B cell (primary cell): Measurements from ENCODE around the gene MKRN2. TPM values are rescaled to one million over a fixed set of nuclear protein-coding genes. Genes with fewer than 3 reads are reported as not detected.

Experiments
- ATAC-seq: fragments of 200-7000 bp; cut with Tn5 transposase; one replicate; pipeline ENCODE4 v1.10.0; 2021; ENCODE audit warnings: low read depth, mild to moderate bottlenecking, moderate number of reproducible peaks, moderate library complexity
- CTCF ChIA-PET: fragments of 350-600 bp; sonication (Branson Sonifier 250); formaldehyde crosslinking; loops from one replicate; lab custom pipeline; 2021; ENCODE audit warnings: antibody characterized with exemption, inconsistent platforms; lab: Charles Lee
- POLR2A ChIA-PET: fragments of 350-600 bp; sonication (Branson Sonifier 250); formaldehyde crosslinking; loops from one replicate; lab custom pipeline; 2021; ENCODE audit warnings: antibody characterized with exemption; lab: Charles Lee
- DNase-seq: peaks from one replicate; pipeline ENCODE4 v3.0.0; 2013
- H2AFZ ChIP-seq: 2 replicates; pipeline ENCODE4 v1.6.1; 2012; ENCODE audit warnings: mild to moderate bottlenecking, low read depth, low read length; ENCODE audit not compliant: insufficient read depth, poor library complexity, severe bottlenecking
- H3K27ac ChIP-seq, 2 donors: 1 replicate in 1 of 2; 2 replicates in 1 of 2; pipeline ENCODE4 v1.5.1; 2012 to 2013; ENCODE audit warnings: low read length in 2 of 2, mild to moderate bottlenecking in 2 of 2, moderate library complexity in 1 of 2
- H3K27me3 ChIP-seq, 4 experiments: fragments of 200-600 bp in 1 of 4; sonication (generic) in 1 of 4; replicated peaks in 1 of 4; 1 replicate in 2 of 4; 2 replicates in 2 of 4; pipeline versions ENCODE4 v1.6.1 to v1.7.0; 2013 to 2016; ENCODE audit warnings: low read length in 3 of 4, mild to moderate bottlenecking in 2 of 4, mixed read lengths in 1 of 4, moderate library complexity in 1 of 4; ENCODE audit not compliant: insufficient read depth in 4 of 4, control insufficient read depth in 3 of 4; ENCODE audit errors: control extremely low read depth in 1 of 4
- H3K36me3 ChIP-seq, 2 experiments: replicated peaks in 1 of 2; 1 replicate in 1 of 2; 2 replicates in 1 of 2; pipeline versions ENCODE4 v1.6.1 to v1.7.1; 2013; ENCODE audit warnings: low read length in 1 of 2; ENCODE audit not compliant: insufficient read depth in 2 of 2, control insufficient read depth in 1 of 2; ENCODE audit errors: control extremely low read depth in 1 of 2, extremely low read depth in 1 of 2
- H3K4me1 ChIP-seq, 2 donors: fragments of 200-600 bp in 1 of 2; sonication (generic) in 1 of 2; 1 replicate in 1 of 2; 2 replicates in 1 of 2; pipeline versions ENCODE4 v1.5.1 to v1.6.1; 2013 to 2017; ENCODE audit warnings: low read length in 2 of 2; ENCODE audit not compliant: control insufficient read depth in 2 of 2, insufficient read depth in 2 of 2
- H3K4me2 ChIP-seq: replicated peaks from 2 replicates; pipeline ENCODE3; 2012; ENCODE audit warnings: mild to moderate bottlenecking, low read depth, low read length; ENCODE audit not compliant: poor library complexity, severe bottlenecking
- H3K4me3 ChIP-seq, 5 experiments: fragments of 200-600 bp in 1 of 5; sonication (generic) in 1 of 5; 1 replicate in 3 of 5; 2 replicates in 2 of 5; pipeline versions ENCODE4 v1.5.1 to v1.7.0; 2011 to 2016; ENCODE audit warnings: low read length in 4 of 5, mild to moderate bottlenecking in 4 of 5, low read depth in 2 of 5, control low read depth in 1 of 5, moderate library complexity in 1 of 5; ENCODE audit not compliant: insufficient read depth in 1 of 5; ENCODE audit errors: control extremely low read depth in 1 of 5, extremely low read depth in 1 of 5
- H3K79me2 ChIP-seq: fragments of 200-600 bp; sonication (generic); one replicate; pipeline ENCODE4 v1.6.0; 2016; ENCODE audit warnings: low read length; ENCODE audit not compliant: control insufficient read depth, insufficient read depth
- H3K9ac ChIP-seq: fragments of 200-600 bp; sonication (generic); 2 replicates; pipeline ENCODE4 v1.6.1; 2017; ENCODE audit warnings: mild to moderate bottlenecking, low read length, moderate library complexity
- H3K9me3 ChIP-seq, 3 donors: one replicate each; pipeline versions ENCODE4 v1.6.1 to v1.7.1; 2013; ENCODE audit warnings: low read length in 2 of 3; ENCODE audit not compliant: control insufficient read depth in 2 of 3, insufficient read depth in 1 of 3; ENCODE audit errors: control extremely low read depth in 1 of 3
- H4K20me1 ChIP-seq: 2 replicates; pipeline ENCODE4 v1.6.0; 2012; ENCODE audit warnings: mild to moderate bottlenecking, low read length; ENCODE audit not compliant: insufficient read depth, control insufficient read depth, poor library complexity, severe bottlenecking
- H3K27ac Mint-ChIP-seq: one replicate; pipeline ENCODE4 v1.8.0; 2021; ENCODE audit warnings: mixed read lengths
- H3K27me3 Mint-ChIP-seq: one replicate; pipeline ENCODE4 v1.8.0; 2021; ENCODE audit warnings: mixed read lengths
- H3K4me1 Mint-ChIP-seq: one replicate; pipeline ENCODE4 v1.8.0; 2021; ENCODE audit warnings: mixed read lengths
- H3K4me3 Mint-ChIP-seq: one replicate; pipeline ENCODE4 v1.8.0; 2021; ENCODE audit warnings: mixed read lengths
- H3K9me3 Mint-ChIP-seq: one replicate; pipeline ENCODE4 v1.8.0; 2022; ENCODE audit warnings: mixed read lengths; ENCODE audit not compliant: insufficient read depth
- CTCF ChIP-seq: fragments of 200-600 bp; IDR thresholded peaks from one replicate; pipeline ENCODE4 v1.8.0; 2022; ENCODE audit warnings: antibody characterized with exemption, mild to moderate bottlenecking
- EZH2 ChIP-seq: IDR thresholded peaks from 2 replicates; pipeline ENCODE4 v1.6.1; 2012; ENCODE audit warnings: borderline replicate concordance, low read depth, mild to moderate bottlenecking, moderate library complexity, low read length; ENCODE audit not compliant: insufficient read depth, poor library complexity, severe bottlenecking
- WGBS: methylation state at CpG from one replicate; pipeline ENCODE4 v1.1.5; 2013; ENCODE audit warnings: missing lambda C conversion rate; ENCODE audit not compliant: insufficient coverage; 5-methylcytosine and 5-hydroxymethylcytosine counted together
- intact Hi-C: fragments of 100-400 bp; cut with micrococcal nuclease; formaldehyde crosslinking; loops from one replicate; pipeline ENCODE4 v1.10.0; 2022
- polyA plus RNA-seq: library from polyadenylated mRNA; depleted of rRNA; stranded (reverse); fragments of >200 nt; gene quantifications from 2 replicates; pipeline ENCODE4 v1.2.3, GENCODE V29; 2012
- total RNA-seq, 2 donors: library from RNA; stranded (reverse); fragments of 120-200 nt in 1 of 2; gene quantifications; 1 replicate in 1 of 2; 2 replicates in 1 of 2; pipeline versions ENCODE4 v1.2.3 to v1.2.4, GENCODE V29; 2013 to 2022

MKRN2 gene
- total and polyA plus RNA-seq, 2 donors (not counting 1 experiment from before 2014, with no cell fraction given): 21.5 to 25.9 TPM

GRCh38 chr3:12579905-12580304, 23.0 kb downstream of the MKRN2 start:
- Mint-ChIP-seq H3K9me3 (peaks cover 3% of the 10 kb centered on the region), H3K27me3 (no peaks in the 10 kb centered on the region), H3K4me1 (peaks cover 5% of the 10 kb centered on the region), H3K27ac (peak overlapping the region; percentile 33), H3K4me3 (no peak overlapping the region)
- Histone ChIP-seq H4K20me1 (no peaks in the 10 kb centered on the region), H3K4me1 (peaks cover 3 to 6% of the 10 kb centered on the region in 2 donors), H3K27ac (peak overlapping the region in 1 of 2 donors; percentile 48), H3K79me2 (no peaks in the 10 kb centered on the region), H3K36me3 (peaks cover 24 to 82% of the 10 kb centered on the region in 2 experiments), H3K4me2 (no peak overlapping the region), H3K9ac (no peak overlapping the region), H2AFZ (no peak overlapping the region), H3K4me3 (no peak overlapping the region), H3K9me3 (peaks cover 0 to 3% (median 0%) of the 10 kb centered on the region in 3 donors), H3K27me3 (no peaks in the 10 kb centered on the region)
- TF ChIP-seq EZH2 (no peak), CTCF (no peak)
- ATAC-seq (no peak), DNase-seq (no peak)
- WGBS: 59% methylated on average over 3 of the region's 3 CpGs
- ChIA-PET POLR2A (no interaction called here), CTCF (no interaction called here)
- intact Hi-C loops: no loop called here

GRCh38 chr3:12582730-12583129, 25.8 kb downstream of the MKRN2 start:
- H3K79me2 ChIP-seq: no peaks in the 10 kb centered on the region
- no peak for TF ChIP-seq CTCF
- TF ChIP-seq EZH2: no peak
- POLR2A ChIA-PET: no interaction called here
- Mint-ChIP-seq H3K4me1 (peaks cover 13% of the 10 kb centered on the region), H3K4me3 (no peak overlapping the region), H3K27me3 (no peaks in the 10 kb centered on the region), H3K27ac (no peak overlapping the region), H3K9me3 (no peaks in the 10 kb centered on the region)
- H3K27ac ChIP-seq: no peak overlapping the region
- H3K36me3 ChIP-seq: peaks cover 7 to 81% of the 10 kb centered on the region in 2 experiments
- CTCF ChIA-PET: interaction anchor here (1.6 kb wide), 1 partner anchor 447 kb away, joined by 3 read pairs; no protein-coding TSS in a partner anchor
- peaks cover 0 to 1% (median 0%) of the 10 kb centered on the region in 3 donors for H3K9me3 ChIP-seq
- no peak for ATAC-seq
- no peak overlapping the region for H3K9ac ChIP-seq
- no peak overlapping the region for H2AFZ ChIP-seq
- H3K27me3 ChIP-seq: no peaks in the 10 kb centered on the region
- intact Hi-C loops: loop anchor here (2.0 kb wide), 1 partner anchor 20 kb away; no protein-coding TSS in a partner anchor
- H4K20me1 ChIP-seq: no peaks in the 10 kb centered on the region
- DNase-seq: no peak
- peaks cover 3 to 6% of the 10 kb centered on the region in 2 donors for H3K4me1 ChIP-seq
- H3K4me2 ChIP-seq: no peak overlapping the region
- 96% methylated on average over 3 of the region's 4 CpGs for WGBS
- H3K4me3 ChIP-seq: no peak overlapping the region
